A549 treated with AZD9567 at 1 μM for 4 hours (cell line): Measurements from ENCODE around the gene RTL3. TPM values are rescaled to one million over a fixed set of nuclear protein-coding genes. Genes with fewer than 3 reads are reported as not detected.

Experiments used
- total RNA-seq: library from RNA; stranded (reverse); fragments of 200-300 nt; extraction: Qiagen RNA extraction; gene quantifications from 5 replicates; pipeline ENCODE4 v1.2.3, GENCODE V29; 2022; ENCODE audit not compliant: insufficient read depth

Gene RTL3, protein sequence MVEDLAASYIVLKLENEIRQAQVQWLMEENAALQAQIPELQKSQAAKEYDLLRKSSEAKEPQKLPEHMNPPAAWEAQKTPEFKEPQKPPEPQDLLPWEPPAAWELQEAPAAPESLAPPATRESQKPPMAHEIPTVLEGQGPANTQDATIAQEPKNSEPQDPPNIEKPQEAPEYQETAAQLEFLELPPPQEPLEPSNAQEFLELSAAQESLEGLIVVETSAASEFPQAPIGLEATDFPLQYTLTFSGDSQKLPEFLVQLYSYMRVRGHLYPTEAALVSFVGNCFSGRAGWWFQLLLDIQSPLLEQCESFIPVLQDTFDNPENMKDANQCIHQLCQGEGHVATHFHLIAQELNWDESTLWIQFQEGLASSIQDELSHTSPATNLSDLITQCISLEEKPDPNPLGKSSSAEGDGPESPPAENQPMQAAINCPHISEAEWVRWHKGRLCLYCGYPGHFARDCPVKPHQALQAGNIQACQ
- total RNA-seq: 0.03 to 0.07 TPM (median 0.05 TPM) in 4 of 5 replicates, not detected in the other

GRCh38 chrX:78658845-78659744, at the start of gene RTL3:
TSS of gene RTL3 (minus strand) at chrX:78659328. CDS start at chrX:78658420, 908 bp downstream.

Other genes with a start within 250 kb of the RTL3 start
- not detected in 5 replicates for gene LPAR4, start 88.4 kb upstream of the RTL3 start, total RNA-seq